HFF-Myc (cell line): Measurements from ENCODE around the gene CLDN9.

Experiments used
- DNase-seq: peaks from one replicate; pipeline ENCODE4 v3.0.0-alpha.2; 2011; ENCODE audit warnings: low read depth; ENCODE audit errors: extremely low read depth
- H3K4me3 ChIP-seq: replicated peaks from 2 replicates; pipeline ENCODE4 v1.5.1; 2011; ENCODE audit warnings: low read depth, mild to moderate bottlenecking, control low read depth, low read length
- TF ChIP-seq, protein P1 (sequence below): IDR thresholded peaks from 2 replicates; pipeline ENCODE4 v1.5.1; 2012; ENCODE audit warnings: mild to moderate bottlenecking, low read depth, low read length, control low read depth; ENCODE audit errors: missing control alignments

Gene CLDN9

GRCh38 chr16:2987833-2988232 lies 24.9 kb upstream of the CLDN9 start:
- TF ChIP-seq, protein P1, sequence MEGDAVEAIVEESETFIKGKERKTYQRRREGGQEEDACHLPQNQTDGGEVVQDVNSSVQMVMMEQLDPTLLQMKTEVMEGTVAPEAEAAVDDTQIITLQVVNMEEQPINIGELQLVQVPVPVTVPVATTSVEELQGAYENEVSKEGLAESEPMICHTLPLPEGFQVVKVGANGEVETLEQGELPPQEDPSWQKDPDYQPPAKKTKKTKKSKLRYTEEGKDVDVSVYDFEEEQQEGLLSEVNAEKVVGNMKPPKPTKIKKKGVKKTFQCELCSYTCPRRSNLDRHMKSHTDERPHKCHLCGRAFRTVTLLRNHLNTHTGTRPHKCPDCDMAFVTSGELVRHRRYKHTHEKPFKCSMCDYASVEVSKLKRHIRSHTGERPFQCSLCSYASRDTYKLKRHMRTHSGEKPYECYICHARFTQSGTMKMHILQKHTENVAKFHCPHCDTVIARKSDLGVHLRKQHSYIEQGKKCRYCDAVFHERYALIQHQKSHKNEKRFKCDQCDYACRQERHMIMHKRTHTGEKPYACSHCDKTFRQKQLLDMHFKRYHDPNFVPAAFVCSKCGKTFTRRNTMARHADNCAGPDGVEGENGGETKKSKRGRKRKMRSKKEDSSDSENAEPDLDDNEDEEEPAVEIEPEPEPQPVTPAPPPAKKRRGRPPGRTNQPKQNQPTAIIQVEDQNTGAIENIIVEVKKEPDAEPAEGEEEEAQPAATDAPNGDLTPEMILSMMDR = no peak
- H3K4me3 ChIP-seq = no peak overlapping the region
- DNase-seq = no peak

DNA sequence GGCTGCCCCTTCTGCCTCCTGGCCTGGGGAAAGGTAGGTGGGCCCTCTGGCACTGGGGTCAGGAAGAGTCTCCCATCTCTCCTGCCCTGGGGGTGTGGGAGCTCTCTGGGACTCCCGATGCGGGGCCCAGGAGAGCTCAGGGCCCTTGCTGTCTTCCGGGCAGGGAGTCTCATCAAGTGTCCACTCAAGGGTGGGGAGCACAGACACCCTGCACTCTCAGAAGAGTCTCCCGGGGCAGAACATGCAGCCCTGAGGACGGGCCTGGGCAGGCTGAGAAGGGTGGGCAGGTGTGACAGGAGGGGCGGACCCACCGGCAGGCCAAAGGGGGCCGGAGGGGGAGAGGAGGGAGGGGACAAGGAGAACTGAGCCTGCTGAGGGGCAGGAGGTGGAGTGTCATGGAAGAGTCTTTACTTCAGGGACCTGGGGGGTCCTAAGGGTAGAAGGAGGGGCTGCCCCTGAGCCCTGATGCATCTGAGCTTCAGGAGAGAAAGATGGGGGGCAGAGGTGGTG lies 24.1 kb upstream of the CLDN9 start:
- H3K4me3 ChIP-seq = no peak overlapping the region
- TF ChIP-seq, protein P1 = no peak
- no peak for DNase-seq

- TF ChIP-seq, protein P1 = no peak
- no peak for DNase-seq
- no peak overlapping the region for H3K4me3 ChIP-seq
These were observed 21.8 kb upstream of the CLDN9 start for GRCh38 chr16:2990891-2991290.

GRCh38 chr16:2991566-2992261 lies 21.0 kb upstream of the CLDN9 start:
- H3K4me3 ChIP-seq = no peak overlapping the region
- TF ChIP-seq, protein P1 = no peak
- no peak for DNase-seq

DNA sequence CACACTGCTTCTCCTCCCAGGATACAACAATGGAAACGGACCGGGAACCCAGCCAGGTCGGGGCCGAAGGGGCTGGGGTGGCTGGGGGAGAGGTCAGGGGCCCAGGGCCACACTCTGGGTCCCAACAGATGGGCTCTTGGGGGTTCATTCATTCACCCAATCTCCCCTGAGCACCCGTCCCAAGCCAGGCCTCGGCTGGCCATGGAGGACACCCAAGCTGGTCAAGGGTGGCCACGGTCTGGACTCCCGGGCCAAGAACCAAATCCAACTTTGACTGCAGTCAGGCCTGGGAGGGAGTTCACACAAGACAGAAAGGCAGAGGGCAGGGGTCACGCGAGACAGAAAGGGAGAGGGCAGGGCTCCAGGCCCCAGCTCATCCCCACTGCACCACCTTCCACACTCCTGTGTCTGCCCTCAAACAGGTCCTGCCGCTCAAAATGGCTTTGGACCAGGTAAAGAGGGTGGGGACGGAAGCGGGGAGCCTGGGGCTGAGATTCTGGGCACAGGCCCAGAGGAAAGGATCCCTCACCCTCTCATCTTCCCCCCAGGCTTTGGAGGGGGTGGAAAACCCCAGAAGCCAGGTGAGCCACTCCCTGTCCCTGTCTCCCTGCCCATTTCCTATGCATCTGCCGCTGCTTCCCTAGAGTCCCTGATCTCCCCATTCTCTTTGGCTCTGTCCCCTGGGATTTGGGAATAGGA lies 20.2 kb upstream of the CLDN9 start:
- TF ChIP-seq, protein P1 = no peak
- no peak for DNase-seq
- H3K4me3 ChIP-seq = no peak overlapping the region

DNA sequence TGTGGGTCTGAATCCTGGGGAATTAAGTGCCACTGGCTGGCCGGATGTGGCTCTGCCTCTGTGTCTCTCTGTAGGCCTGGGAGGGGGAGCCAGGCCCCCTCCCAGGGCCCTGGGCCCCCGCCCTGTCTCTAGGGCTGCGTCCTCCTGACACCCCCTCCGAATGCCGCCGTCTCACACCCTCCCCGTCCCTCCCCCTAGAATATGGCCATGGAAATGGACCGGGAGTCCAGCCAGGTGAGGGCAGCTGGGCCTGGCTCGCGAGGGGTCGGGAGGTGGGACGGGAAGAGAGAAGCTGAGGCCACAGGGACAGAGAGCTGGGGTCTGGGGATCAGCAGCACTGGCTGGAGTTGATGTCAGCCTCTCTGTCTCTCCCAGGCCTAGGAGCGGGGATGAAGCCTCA lies 16.4 kb upstream of the CLDN9 start:
- no peak for DNase-seq
- H3K4me3 ChIP-seq = no peak overlapping the region
- TF ChIP-seq, protein P1 = no peak
